Measurements from ENCODE around the gene LHCGR.

Gene LHCGR

GRCh38 chr2:48770181-48770580 is 14.7 kb upstream of the LHCGR start:
- no peak for DNase-seq (ENCODE audit: low read depth)
- no peak overlapping the region for H3K4me3 ChIP-seq (ENCODE audit: low read depth, low read length)
- TF ChIP-seq MYC (IDR thresholded peaks at IDR 0.05; ENCODE audit: low read depth, low read length): no peak
- TF ChIP-seq, protein P1, sequence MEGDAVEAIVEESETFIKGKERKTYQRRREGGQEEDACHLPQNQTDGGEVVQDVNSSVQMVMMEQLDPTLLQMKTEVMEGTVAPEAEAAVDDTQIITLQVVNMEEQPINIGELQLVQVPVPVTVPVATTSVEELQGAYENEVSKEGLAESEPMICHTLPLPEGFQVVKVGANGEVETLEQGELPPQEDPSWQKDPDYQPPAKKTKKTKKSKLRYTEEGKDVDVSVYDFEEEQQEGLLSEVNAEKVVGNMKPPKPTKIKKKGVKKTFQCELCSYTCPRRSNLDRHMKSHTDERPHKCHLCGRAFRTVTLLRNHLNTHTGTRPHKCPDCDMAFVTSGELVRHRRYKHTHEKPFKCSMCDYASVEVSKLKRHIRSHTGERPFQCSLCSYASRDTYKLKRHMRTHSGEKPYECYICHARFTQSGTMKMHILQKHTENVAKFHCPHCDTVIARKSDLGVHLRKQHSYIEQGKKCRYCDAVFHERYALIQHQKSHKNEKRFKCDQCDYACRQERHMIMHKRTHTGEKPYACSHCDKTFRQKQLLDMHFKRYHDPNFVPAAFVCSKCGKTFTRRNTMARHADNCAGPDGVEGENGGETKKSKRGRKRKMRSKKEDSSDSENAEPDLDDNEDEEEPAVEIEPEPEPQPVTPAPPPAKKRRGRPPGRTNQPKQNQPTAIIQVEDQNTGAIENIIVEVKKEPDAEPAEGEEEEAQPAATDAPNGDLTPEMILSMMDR (IDR thresholded peaks at IDR 0.05; ENCODE audit: low read depth, low read length): no peak
- no peak for TF ChIP-seq POLR2A (IDR thresholded peaks at IDR 0.05; ENCODE audit: extremely low read depth, insufficient read length)

- TF ChIP-seq, protein P2, sequence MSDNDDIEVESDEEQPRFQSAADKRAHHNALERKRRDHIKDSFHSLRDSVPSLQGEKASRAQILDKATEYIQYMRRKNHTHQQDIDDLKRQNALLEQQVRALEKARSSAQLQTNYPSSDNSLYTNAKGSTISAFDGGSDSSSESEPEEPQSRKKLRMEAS (IDR thresholded peaks at IDR 0.05; ENCODE audit: low read depth, low read length): no peak
- TF ChIP-seq POLR2A (IDR thresholded peaks at IDR 0.05; ENCODE audit: extremely low read depth, insufficient read length): no peak
- TF ChIP-seq, protein P1 (IDR thresholded peaks at IDR 0.05; ENCODE audit: low read depth, low read length): no peak
- no peak for TF ChIP-seq MYC (IDR thresholded peaks at IDR 0.05; ENCODE audit: low read depth, low read length)
- H3K4me3 ChIP-seq (ENCODE audit: low read depth, low read length): no peak overlapping the region
- DNase-seq (ENCODE audit: low read depth): peak; percentile 8
Measured at GRCh38 chr2:48768669-48769068, 13.1 kb upstream of the LHCGR start.

DNA sequence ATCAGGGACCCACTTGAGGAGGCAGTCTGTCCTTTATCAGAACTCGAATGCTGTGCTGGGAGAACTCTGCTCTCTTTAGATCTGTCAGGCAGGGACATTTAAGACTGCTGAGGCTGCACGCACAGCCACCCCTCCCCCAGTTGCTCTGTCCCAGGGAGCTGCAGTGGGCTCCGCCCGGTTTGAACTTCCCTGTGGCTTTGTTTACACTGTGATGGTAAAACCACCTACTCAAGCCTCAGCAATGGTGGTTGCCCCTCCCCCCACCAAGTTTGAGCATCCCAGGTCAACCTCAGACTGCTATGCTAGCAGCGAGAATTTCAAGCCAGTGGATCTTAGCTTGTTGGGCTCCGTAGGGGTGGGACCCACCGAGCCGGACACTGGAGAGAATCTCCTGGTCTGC is 11.8 kb upstream of the LHCGR start:
- TF ChIP-seq POLR2A (IDR thresholded peaks at IDR 0.05; ENCODE audit: extremely low read depth, insufficient read length) (no peak), MYC (IDR thresholded peaks at IDR 0.05; ENCODE audit: low read depth, low read length) (no peak)
- TF ChIP-seq, protein P1 (IDR thresholded peaks at IDR 0.05; ENCODE audit: low read depth, low read length): no peak
- TF ChIP-seq, protein P2 (IDR thresholded peaks at IDR 0.05; ENCODE audit: low read depth, low read length): no peak
- H3K4me3 ChIP-seq (ENCODE audit: low read depth, low read length): no peak overlapping the region
- DNase-seq (ENCODE audit: low read depth): no peak

- no peak overlapping the region for H3K4me3 ChIP-seq (ENCODE audit: low read depth, low read length)
- TF ChIP-seq MYC (IDR thresholded peaks at IDR 0.05; ENCODE audit: low read depth, low read length) (no peak), POLR2A (IDR thresholded peaks at IDR 0.05; ENCODE audit: extremely low read depth, insufficient read length) (no peak)
- TF ChIP-seq, protein P2 (IDR thresholded peaks at IDR 0.05; ENCODE audit: low read depth, low read length): no peak
- TF ChIP-seq, protein P1 (IDR thresholded peaks at IDR 0.05; ENCODE audit: low read depth, low read length): no peak
- no peak for DNase-seq (ENCODE audit: low read depth)
Measured at GRCh38 chr2:48760826-48761225, 5.3 kb upstream of the LHCGR start.

DNA sequence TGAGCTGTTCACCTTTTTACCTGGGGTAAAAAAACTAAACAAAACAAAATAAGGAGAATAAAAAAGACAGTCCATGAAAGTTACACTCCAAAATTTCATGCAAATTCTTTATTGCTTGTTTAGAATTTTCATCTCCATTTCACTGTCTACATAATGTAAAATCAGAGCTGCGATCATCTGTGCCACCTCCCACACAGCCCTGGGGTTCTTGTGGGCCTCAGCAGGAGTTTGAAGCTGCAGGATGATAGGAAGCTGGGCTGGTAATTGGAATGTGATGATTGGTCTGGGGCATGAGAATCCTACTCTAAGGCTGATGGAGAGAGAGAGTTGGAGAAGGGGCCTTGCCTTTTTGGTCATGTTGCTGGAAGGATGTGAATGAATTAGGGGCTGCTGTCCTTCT is 4.2 kb upstream of the LHCGR start:
- TF ChIP-seq, protein P2 (IDR thresholded peaks at IDR 0.05; ENCODE audit: low read depth, low read length): no peak
- TF ChIP-seq, protein P1 (IDR thresholded peaks at IDR 0.05; ENCODE audit: low read depth, low read length): no peak
- no peak for TF ChIP-seq POLR2A (IDR thresholded peaks at IDR 0.05; ENCODE audit: extremely low read depth, insufficient read length)
- no peak for TF ChIP-seq MYC (IDR thresholded peaks at IDR 0.05; ENCODE audit: low read depth, low read length)
- DNase-seq (ENCODE audit: low read depth): no peak
- no peak overlapping the region for H3K4me3 ChIP-seq (ENCODE audit: low read depth, low read length)

DNA sequence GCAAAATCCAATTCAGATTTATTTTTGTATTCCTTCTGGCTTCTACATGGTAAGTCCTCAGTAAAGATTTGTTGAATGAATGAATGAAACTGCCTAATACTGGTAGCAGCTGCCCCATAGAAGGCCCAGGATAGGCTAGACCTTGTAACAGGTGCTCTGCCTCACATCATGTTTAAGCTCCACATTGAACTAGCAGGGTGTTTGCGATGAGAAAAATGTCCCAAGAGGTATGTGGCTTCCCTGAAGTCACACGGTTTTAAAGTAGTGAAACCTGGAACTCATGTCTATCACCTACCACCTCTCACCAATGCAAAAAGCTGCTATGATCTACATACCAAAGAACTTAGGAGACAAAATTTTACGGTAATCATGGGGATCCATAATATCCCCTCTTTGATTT is 765 bp upstream of the LHCGR start:
- DNase-seq (ENCODE audit: low read depth): no peak
- no peak overlapping the region for H3K4me3 ChIP-seq (ENCODE audit: low read depth, low read length)
- TF ChIP-seq MYC (IDR thresholded peaks at IDR 0.05; ENCODE audit: low read depth, low read length): no peak
- TF ChIP-seq, protein P2 (IDR thresholded peaks at IDR 0.05; ENCODE audit: low read depth, low read length): no peak
- no peak for TF ChIP-seq POLR2A (IDR thresholded peaks at IDR 0.05; ENCODE audit: extremely low read depth, insufficient read length)
- TF ChIP-seq, protein P1 (IDR thresholded peaks at IDR 0.05; ENCODE audit: low read depth, low read length): no peak

All from NB4 (cell line).